Stimulated activated CD4-positive, alpha-beta T cell treated with anti-CD3 and anti-CD28 coated beads, Interleukin-12 subunit alpha, Interleukin-12 subunit beta, amount 100 ng/mL, for 4 hours (primary cell): ENCODE results near the gene SEC24A.
"Not testable (repeated sequence)": the region's sequence is repeated elsewhere in the genome, so short reads cannot be mapped to it uniquely, and the experiment has no call there.

Experiments used
- DNase-seq: peaks from one replicate; pipeline ENCODE4 v3.0.0-alpha.2; 2020

Gene SEC24A

GRCh38 chr5:134651531-134651930 lies 2.9 kb downstream of the SEC24A start:
- DNase-seq = no peak

- no peak for DNase-seq
Observed at GRCh38 chr5:134656690-134657089, 8.1 kb downstream of the SEC24A start.

GRCh38 chr5:134659456-134659855 lies 10.9 kb downstream of the SEC24A start:
- DNase-seq = no peak

GRCh38 chr5:134659922-134660321 lies 11.3 kb downstream of the SEC24A start:
- DNase-seq = no peak

GRCh38 chr5:134662971-134663370 lies 14.4 kb downstream of the SEC24A start:
- no peak for DNase-seq

GRCh38 chr5:134664448-134664847 lies 15.9 kb downstream of the SEC24A start:
- no peak for DNase-seq

- not testable (repeated sequence) for DNase-seq
Observed at GRCh38 chr5:134673546-134673945, 25.0 kb downstream of the SEC24A start.

GRCh38 chr5:134677357-134677756 lies 28.8 kb downstream of the SEC24A start:
- not testable (repeated sequence) for DNase-seq

GRCh38 chr5:134690144-134690543 lies 41.6 kb downstream of the SEC24A start:
- not testable (repeated sequence) for DNase-seq

GRCh38 chr5:134692722-134693121 lies 44.1 kb downstream of the SEC24A start:
- DNase-seq = no peak

- no peak for DNase-seq
Observed at GRCh38 chr5:134708301-134708700, 59.7 kb downstream of the SEC24A start.

GRCh38 chr5:134714120-134714519 lies 65.5 kb downstream of the SEC24A start:
- no peak for DNase-seq

- no peak for DNase-seq
Observed at GRCh38 chr5:134714541-134714940, 66.0 kb downstream of the SEC24A start.

GRCh38 chr5:134715466-134715865 lies 66.9 kb downstream of the SEC24A start:
- not testable (repeated sequence) for DNase-seq

GRCh38 chr5:134724872-134725271 lies 76.3 kb downstream of the SEC24A start:
- DNase-seq = no peak

- DNase-seq = no peak
Observed at GRCh38 chr5:134732819-134733218, 84.2 kb downstream of the SEC24A start.

- no peak for DNase-seq
Observed at GRCh38 chr5:134735243-134735642, 86.7 kb downstream of the SEC24A start.

GRCh38 chr5:134736173-134736812 lies 87.7 kb downstream of the SEC24A start:
- no peak for DNase-seq

- peak; percentile 95 for DNase-seq
Observed at GRCh38 chr5:134738133-134738962, 89.8 kb downstream of the SEC24A start, which contains the start of gene CAMLG. CAMLG (plus strand) TSS chr5:134738548; CDS start chr5:134738621, 73 bp downstream.

GRCh38 chr5:134738963-134739661 lies 90.5 kb downstream of the SEC24A start:
- no peak for DNase-seq

- DNase-seq = no peak
Observed at GRCh38 chr5:134741052-134741451, 92.5 kb downstream of the SEC24A start.

- DNase-seq = no peak
Observed at GRCh38 chr5:134742134-134742533, 93.5 kb downstream of the SEC24A start.

- no peak for DNase-seq
Observed at GRCh38 chr5:134749415-134749814, 100.8 kb downstream of the SEC24A start.

GRCh38 chr5:134758176-134758503 lies 109.6 kb downstream of the SEC24A start:
- no peak for DNase-seq
